K562 (cell line): ENCODE data around the gene TULP4. TPM values are rescaled to one million over a fixed set of nuclear protein-coding genes. Genes with fewer than 3 reads are reported as not detected.

Experiments
- ATAC-seq: fragments of 200-7000 bp; cut with Tn5 transposase; 3 replicates; pipeline ENCODE4 v1.9.1; 2020; ENCODE audit warnings: moderate library complexity
- BruUV-seq: library from RNA; stranded (reverse); fragments of 400-500 nt; replicated peaks from 2 replicates; lab custom pipeline; 2021; lab: Mats Ljungman, UMichigan
- CTCF ChIA-PET: fragments of 300-600 bp; formaldehyde crosslinking; extraction: SDS; loops from one replicate; lab custom pipeline; 2021; ENCODE audit warnings: low intra/inter-chr PET ratio; lab: Yijun Ruan, JAX
- POLR2A ChIA-PET: fragments of 300-600, 350-650 bp; sonication (Branson Sonifier 250); formaldehyde crosslinking; extraction: SDS; loops from one replicate; lab custom pipeline; 2021; ENCODE audit warnings: antibody characterized with exemption, inconsistent platforms; lab: Yijun Ruan, JAX
- DNase-seq, 4 experiments: peaks; one replicate each; pipeline versions ENCODE4 v3.0.0 to v3.0.0-alpha.2; 2011 to 2018; ENCODE audit warnings: low spot score in 3 of 4, mixed read lengths in 3 of 4; ENCODE audit errors: extremely low read depth in 1 of 4
- FAIRE-seq: peaks from 2 replicates; lab custom pipeline; 2011; peaks lifted over from hg19 to GRCh38; lab: Jason Lieb, UNC
- H2AFZ ChIP-seq: 2 replicates; pipeline ENCODE4 v1.6.0; 2011; ENCODE audit warnings: low read depth, low read length, control low read depth, inconsistent platforms
- H3K27ac ChIP-seq: fragments of 200-600 bp; 3 replicates; pipeline ENCODE4 v1.8.0; 2011; ENCODE audit warnings: low read depth, mild to moderate bottlenecking, control low read depth, inconsistent platforms, low read length, moderate library complexity, mixed read lengths; ENCODE audit errors: extremely low read depth
- H3K27me3 ChIP-seq, 2 experiments: fragments of 300-600 bp in 1 of 2; 2 replicates in 1 of 2; 3 replicates in 1 of 2; pipeline versions ENCODE4 v1.6.0 to v1.8.0; 2011; ENCODE audit warnings: inconsistent platforms in 2 of 2, low read length in 2 of 2, mild to moderate bottlenecking in 1 of 2, mixed read lengths in 1 of 2, moderate library complexity in 1 of 2; ENCODE audit not compliant: control insufficient read depth in 2 of 2, insufficient read depth in 2 of 2
- H3K36me3 ChIP-seq: fragments of 300-600 bp; 3 replicates; pipeline ENCODE4 v1.8.0; 2011; ENCODE audit warnings: mild to moderate bottlenecking, low read length, inconsistent platforms; ENCODE audit not compliant: control insufficient read depth, insufficient read depth
- H3K4me1 ChIP-seq, 2 experiments: fragments of 200-600 bp in 1 of 2; replicated peaks in 1 of 2; 2 replicates in 1 of 2; 3 replicates in 1 of 2; pipeline versions ENCODE4 v1.5.1 to v1.8.0; 2011; ENCODE audit warnings: inconsistent platforms in 2 of 2, low read length in 2 of 2, mild to moderate bottlenecking in 1 of 2, mixed read lengths in 1 of 2, moderate library complexity in 1 of 2; ENCODE audit not compliant: control insufficient read depth in 2 of 2, insufficient read depth in 2 of 2
- H3K4me2 ChIP-seq: 2 replicates; pipeline ENCODE4 v1.6.1; 2011; ENCODE audit warnings: low read length, control low read depth, inconsistent platforms, mixed read lengths; ENCODE audit not compliant: insufficient read depth
- H3K4me3 ChIP-seq: fragments of 200-600 bp; sonication (generic), shearing (Covaris generic); 2 replicates; pipeline ENCODE4 v1.5.1; 2016; ENCODE audit warnings: control low read depth, inconsistent platforms
- H3K79me2 ChIP-seq: fragments of 200-600 bp; 3 replicates; pipeline ENCODE4 v1.8.0; 2011; ENCODE audit warnings: low read length, inconsistent platforms; ENCODE audit not compliant: control insufficient read depth, insufficient read depth
- H3K9ac ChIP-seq, 2 experiments: 2 replicates each; pipeline versions ENCODE4 v1.6.0 to v1.6.1; 2011; ENCODE audit warnings: low read depth in 2 of 2, low read length in 2 of 2, control low read depth in 1 of 2, inconsistent platforms in 1 of 2, mild to moderate bottlenecking in 1 of 2, mixed read lengths in 1 of 2; ENCODE audit not compliant: insufficient read depth in 1 of 2
- H3K9me1 ChIP-seq: one replicate; pipeline ENCODE4 v1.6.0; 2011; ENCODE audit warnings: inconsistent platforms, mild to moderate bottlenecking, low read length, moderate library complexity; ENCODE audit not compliant: control insufficient read depth, insufficient read depth
- H3K9me3 ChIP-seq: replicated peaks from 2 replicates; pipeline ENCODE4 v1.5.1; 2011; ENCODE audit warnings: low read depth, low read length, inconsistent platforms; ENCODE audit not compliant: control insufficient read depth, insufficient read depth
- H4K20me1 ChIP-seq: replicated peaks from 2 replicates; pipeline ENCODE4 v1.6.1; 2011; ENCODE audit warnings: low read length, inconsistent platforms, mixed read lengths; ENCODE audit not compliant: control insufficient read depth, insufficient read depth
- DPF2 ChIP-seq: fragments of 450-650 bp; IDR thresholded peaks from 2 replicates; pipeline ENCODE4 v1.6.1; 2016
- MEF2D ChIP-seq: conservative IDR thresholded peaks from 2 replicates; pipeline ENCODE4 v1.6.1; 2016; ENCODE audit warnings: low read depth, missing genetic modification characterization, missing compliant biosample characterization
- PHB2 ChIP-seq: fragments of 450-650 bp; IDR thresholded peaks from 2 replicates; pipeline ENCODE4 v1.6.1; 2017; ENCODE audit warnings: low read depth
- RBM34 ChIP-seq: fragments of 200-400 bp; formaldehyde crosslinking; IDR thresholded peaks from 2 replicates; pipeline ENCODE4 v1.6.1; 2018; ENCODE audit warnings: low read length, borderline replicate concordance; ENCODE audit not compliant: insufficient read depth
- SP2 ChIP-seq: IDR thresholded peaks from 2 replicates; pipeline ENCODE4 v1.6.1; 2011; ENCODE audit warnings: mild to moderate bottlenecking, low read depth, low read length, moderate library complexity; ENCODE audit not compliant: poor library complexity, severe bottlenecking; ENCODE audit errors: extremely low read depth
- ZBTB2 ChIP-seq: fragments of 450-650 bp; IDR thresholded peaks from 2 replicates; pipeline ENCODE4 v1.6.1; 2016; ENCODE audit warnings: antibody characterized with exemption
- ZFP36 ChIP-seq: fragments of 150-350 bp; IDR thresholded peaks from 2 replicates; pipeline ENCODE4 v1.6.1; 2018; ENCODE audit warnings: low read length, low read depth; ENCODE audit not compliant: partially characterized antibody
- ZZZ3 ChIP-seq: fragments of 450-650 bp; IDR thresholded peaks from 2 replicates; pipeline ENCODE4 v1.6.1; 2016; ENCODE audit warnings: antibody characterized with exemption, mild to moderate bottlenecking, moderate library complexity
- WGBS: fragments of 100-300 bp; shearing (Covaris generic); methylation state at CpG from one replicate; pipeline ENCODE4 v1.1.6; 2016; ENCODE audit warnings: low coverage, mixed read lengths; ENCODE audit not compliant: insufficient coverage; ENCODE audit errors: missing lambda C conversion rate; 5-methylcytosine and 5-hydroxymethylcytosine counted together
- in situ Hi-C: fragments of 300-500 bp; cut with MboI; formaldehyde crosslinking; loops from 4 replicates; pipeline ENCODE4 v1.15.0; 2018; ENCODE audit warnings: inconsistent platforms, mixed read lengths
- intact Hi-C: fragments of 100-400 bp; cut with micrococcal nuclease; formaldehyde crosslinking; loops from 2 replicates; pipeline ENCODE4 v1.14.2; 2022
- polyA plus RNA-seq, 8 experiments: library from polyadenylated mRNA; depleted of rRNA in 4 of 8; stranded (reverse) in 5 of 8; unstranded in 3 of 8; fragments of >200 nt; fragmentation: Nextera tagmentation in 2 of 8; fragmentation: Illumina TruSeq in 1 of 8; extraction: Ambion mirVana in 2 of 8; extraction: Trizol in 1 of 8; gene quantifications; 2 replicates each; pipeline versions ENCODE4 v1.2.1 to v1.2.3, GENCODE V29; 2011 to 2014; ENCODE audit warnings: inconsistent platforms in 1 of 8, missing spikeins in 1 of 8
- total RNA-seq, 7 experiments: library from RNA; depleted of rRNA in 6 of 7; stranded (reverse); fragments of >200 nt in 6 of 7; fragmentation: Illumina TruSeq in 2 of 7; extraction: Trizol in 2 of 7; gene quantifications; 2 replicates each; pipeline versions ENCODE4 v1.2.1 to v1.2.3, GENCODE V29; 2011 to 2021; ENCODE audit warnings: low replicate concordance in 1 of 7
- TF ChIP-seq, protein P1 (sequence below): fragments of 450-650 bp; formaldehyde crosslinking; IDR thresholded peaks from 2 replicates; pipeline ENCODE4 v1.4.0; 2020; ENCODE audit warnings: mild to moderate bottlenecking, mixed read lengths
- TF ChIP-seq, protein P2 (sequence below): fragments of 250-450 bp; sonication (Bioruptor Pico); IDR thresholded peaks from 2 replicates; pipeline ENCODE4 v1.8.0; 2021; ENCODE audit warnings: moderate library complexity, mild to moderate bottlenecking, inconsistent platforms

The TULP4 gene
- total and polyA plus RNA-seq, 9 of the 15 experiments (the other 6 are each of a cell fraction or from before 2014, with no cell fraction given): 1.2 to 50.4 (median 11.0) TPM

- Histone ChIP-seq H3K36me3 (no peaks in the 10 kb centered on the region), H3K4me3 (no peak overlapping the region), H3K27ac (no peak overlapping the region), H3K4me1 (no peaks in the 10 kb centered on the region), H4K20me1 (peaks cover 5% of the 10 kb centered on the region; the same call in 1 of the 2 replicates), H3K9ac (no peak overlapping the region), H3K4me2 (no peak overlapping the region), H3K9me3 (no peaks in the 10 kb centered on the region), H3K79me2 (peaks cover 11% of the 10 kb centered on the region; the same call in 1 of the 3 replicates), H3K9me1 (no peaks in the 10 kb centered on the region), H2AFZ (no peak overlapping the region), H3K27me3 (no peaks in the 10 kb centered on the region)
- CTCF ChIA-PET: no interaction called here
- intact Hi-C loops: no loop called here
- BruUV-seq: no TSS peak
- WGBS: 63% methylated on average over 5 of the region's 5 CpGs
- FAIRE-seq: no peak
- DNase-seq: no peak
- POLR2A ChIA-PET: interaction anchor here (1.3 to 1.9 kb wide), 3 partner anchors 10 to 15 kb away, joined by 4 to 7 read pairs (median 6); no protein-coding TSS in a partner anchor
- ATAC-seq: no peak
- in situ Hi-C loops: no loop called here
- TF ChIP-seq RBM34 (no peak), MEF2D (tag) (no peak), ZZZ3 (no peak)
These were observed 49.5 kb upstream of the TULP4 start for GRCh38 chr6:158262755-158263154.

GRCh38 chr6:158264180-158264579 is 48.1 kb upstream of the TULP4 start:
- no TSS peak for BruUV-seq
- in situ Hi-C loops: no loop called here
- TF ChIP-seq, protein P1, sequence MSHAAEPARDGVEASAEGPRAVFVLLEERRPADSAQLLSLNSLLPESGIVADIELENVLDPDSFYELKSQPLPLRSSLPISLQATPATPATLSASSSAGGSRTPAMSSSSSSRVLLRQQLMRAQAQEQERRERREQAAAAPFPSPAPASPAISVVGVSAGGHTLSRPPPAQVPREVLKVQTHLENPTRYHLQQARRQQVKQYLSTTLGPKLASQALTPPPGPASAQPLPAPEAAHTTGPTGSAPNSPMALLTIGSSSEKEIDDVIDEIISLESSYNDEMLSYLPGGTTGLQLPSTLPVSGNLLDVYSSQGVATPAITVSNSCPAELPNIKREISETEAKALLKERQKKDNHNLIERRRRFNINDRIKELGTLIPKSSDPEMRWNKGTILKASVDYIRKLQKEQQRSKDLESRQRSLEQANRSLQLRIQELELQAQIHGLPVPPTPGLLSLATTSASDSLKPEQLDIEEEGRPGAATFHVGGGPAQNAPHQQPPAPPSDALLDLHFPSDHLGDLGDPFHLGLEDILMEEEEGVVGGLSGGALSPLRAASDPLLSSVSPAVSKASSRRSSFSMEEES (CRISPR knock-in tag): no peak
- no peak for TF ChIP-seq DPF2
- TF ChIP-seq ZBTB2: no peak
- TF ChIP-seq PHB2: no peak
- no peak for TF ChIP-seq ZFP36
- TF ChIP-seq, protein P2, sequence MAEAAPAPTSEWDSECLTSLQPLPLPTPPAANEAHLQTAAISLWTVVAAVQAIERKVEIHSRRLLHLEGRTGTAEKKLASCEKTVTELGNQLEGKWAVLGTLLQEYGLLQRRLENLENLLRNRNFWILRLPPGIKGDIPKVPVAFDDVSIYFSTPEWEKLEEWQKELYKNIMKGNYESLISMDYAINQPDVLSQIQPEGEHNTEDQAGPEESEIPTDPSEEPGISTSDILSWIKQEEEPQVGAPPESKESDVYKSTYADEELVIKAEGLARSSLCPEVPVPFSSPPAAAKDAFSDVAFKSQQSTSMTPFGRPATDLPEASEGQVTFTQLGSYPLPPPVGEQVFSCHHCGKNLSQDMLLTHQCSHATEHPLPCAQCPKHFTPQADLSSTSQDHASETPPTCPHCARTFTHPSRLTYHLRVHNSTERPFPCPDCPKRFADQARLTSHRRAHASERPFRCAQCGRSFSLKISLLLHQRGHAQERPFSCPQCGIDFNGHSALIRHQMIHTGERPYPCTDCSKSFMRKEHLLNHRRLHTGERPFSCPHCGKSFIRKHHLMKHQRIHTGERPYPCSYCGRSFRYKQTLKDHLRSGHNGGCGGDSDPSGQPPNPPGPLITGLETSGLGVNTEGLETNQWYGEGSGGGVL (CRISPR knock-in tag): no peak
- TF ChIP-seq SP2: no peak

More at GRCh38 chr6:158264180-158264579, 48.1 kb upstream of the TULP4 start:
- 0 out of 3 replicates have a peak, but pooled peaks cover 4% of the 10 kb centered on the region for H3K79me2 ChIP-seq
- H3K4me3 ChIP-seq: no peak overlapping the region
- no peak overlapping the region for H3K4me2 ChIP-seq
- ChIA-PET POLR2A (interaction anchor here (1.2 kb wide), 1 partner anchor 9 kb away, joined by 3 read pairs; no protein-coding TSS in a partner anchor), CTCF (no interaction called here)
- no peak for FAIRE-seq
- no peaks in the 10 kb centered on the region for H3K4me1 ChIP-seq
- H3K9me3 ChIP-seq: no peaks in the 10 kb centered on the region
- H3K36me3 ChIP-seq: no peaks in the 10 kb centered on the region
- H3K9ac ChIP-seq: no peak overlapping the region
- intact Hi-C loops: no loop called here
- 94% methylated on average over 10 of the region's 10 CpGs for WGBS
- ATAC-seq: no peak
- peaks cover 5% of the 10 kb centered on the region; the same call in 1 of the 2 replicates for H4K20me1 ChIP-seq
- no peaks in the 10 kb centered on the region for H3K27me3 ChIP-seq
- H3K9me1 ChIP-seq: no peaks in the 10 kb centered on the region
- H2AFZ ChIP-seq: no peak overlapping the region
- DNase-seq: no peak
- no peak overlapping the region for H3K27ac ChIP-seq
